Measurements from ENCODE around the gene LRRFIP1. TPM values are rescaled to one million over a fixed set of nuclear protein-coding genes. Genes with fewer than 3 reads are reported as not detected.

Gene LRRFIP1
- polyA plus RNA-seq, 1 donor from 2014 or later = 96.3 TPM

DNA sequence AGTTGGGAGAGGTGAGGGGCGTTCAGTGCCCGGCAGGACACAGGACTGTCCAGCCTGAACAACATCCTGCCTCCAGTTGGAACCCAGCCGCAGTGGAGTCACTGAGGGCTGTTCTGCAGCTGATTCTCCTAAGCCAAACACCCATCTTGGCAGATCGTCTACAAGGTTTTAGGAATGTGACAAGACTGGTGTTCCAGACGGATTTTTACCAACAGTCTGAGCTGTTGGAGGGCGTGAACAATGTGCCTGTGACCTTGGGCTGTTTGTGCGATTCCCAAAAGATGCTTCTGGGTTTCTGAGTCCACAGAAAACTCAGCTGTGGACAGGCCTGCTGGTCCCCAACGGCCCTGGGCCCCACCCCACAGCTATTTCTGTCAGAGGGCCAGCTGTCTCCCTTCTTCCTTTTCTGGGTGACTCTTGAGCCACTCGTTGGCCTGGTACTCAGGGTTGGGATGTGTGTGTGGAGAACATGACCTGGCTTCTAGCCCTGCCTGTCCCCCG, 5.7 kb downstream of the LRRFIP1 start:
- Histone ChIP-seq H4K20me1 (ENCODE audit: insufficient read depth) (no peaks in the 10 kb centered on the region), H3K36me3 (ENCODE audit: insufficient read depth, low read length) (peaks cover 12% of the 10 kb centered on the region), H3K4me2 (ENCODE audit: low read length) (no peak overlapping the region), H3K27me3 (ENCODE audit: insufficient read depth, low read depth, low read length) (no peaks in the 10 kb centered on the region), H2AFZ (ENCODE audit: low read depth, low read length) (no peak overlapping the region), H3K79me2 (replicated peaks; ENCODE audit: insufficient read depth, low read length) (peaks cover 50% of the 10 kb centered on the region), H3K9ac (ENCODE audit: low read length) (no peak overlapping the region), H3K9me2 (ENCODE audit: insufficient read depth, low read length) (no peaks in the 10 kb centered on the region), H3K9me3 (ENCODE audit: low read length) (peaks cover 9% of the 10 kb centered on the region), H3F3A (ENCODE audit: insufficient read depth, low read length, poor library complexity, severe bottlenecking) (no peaks in the 10 kb centered on the region), H3K27ac (ENCODE audit: low read length) (no peak overlapping the region), H3K4me3 (ENCODE audit: low read length) (no peak overlapping the region)
- no peak for TF ChIP-seq TAF1 (IDR thresholded peaks at IDR 0.05; ENCODE audit: low read depth)
- TF ChIP-seq SMC3 (conservative IDR thresholded peaks at IDR 0.05; ENCODE audit: poor library complexity) = no peak
- TF ChIP-seq, protein P1, sequence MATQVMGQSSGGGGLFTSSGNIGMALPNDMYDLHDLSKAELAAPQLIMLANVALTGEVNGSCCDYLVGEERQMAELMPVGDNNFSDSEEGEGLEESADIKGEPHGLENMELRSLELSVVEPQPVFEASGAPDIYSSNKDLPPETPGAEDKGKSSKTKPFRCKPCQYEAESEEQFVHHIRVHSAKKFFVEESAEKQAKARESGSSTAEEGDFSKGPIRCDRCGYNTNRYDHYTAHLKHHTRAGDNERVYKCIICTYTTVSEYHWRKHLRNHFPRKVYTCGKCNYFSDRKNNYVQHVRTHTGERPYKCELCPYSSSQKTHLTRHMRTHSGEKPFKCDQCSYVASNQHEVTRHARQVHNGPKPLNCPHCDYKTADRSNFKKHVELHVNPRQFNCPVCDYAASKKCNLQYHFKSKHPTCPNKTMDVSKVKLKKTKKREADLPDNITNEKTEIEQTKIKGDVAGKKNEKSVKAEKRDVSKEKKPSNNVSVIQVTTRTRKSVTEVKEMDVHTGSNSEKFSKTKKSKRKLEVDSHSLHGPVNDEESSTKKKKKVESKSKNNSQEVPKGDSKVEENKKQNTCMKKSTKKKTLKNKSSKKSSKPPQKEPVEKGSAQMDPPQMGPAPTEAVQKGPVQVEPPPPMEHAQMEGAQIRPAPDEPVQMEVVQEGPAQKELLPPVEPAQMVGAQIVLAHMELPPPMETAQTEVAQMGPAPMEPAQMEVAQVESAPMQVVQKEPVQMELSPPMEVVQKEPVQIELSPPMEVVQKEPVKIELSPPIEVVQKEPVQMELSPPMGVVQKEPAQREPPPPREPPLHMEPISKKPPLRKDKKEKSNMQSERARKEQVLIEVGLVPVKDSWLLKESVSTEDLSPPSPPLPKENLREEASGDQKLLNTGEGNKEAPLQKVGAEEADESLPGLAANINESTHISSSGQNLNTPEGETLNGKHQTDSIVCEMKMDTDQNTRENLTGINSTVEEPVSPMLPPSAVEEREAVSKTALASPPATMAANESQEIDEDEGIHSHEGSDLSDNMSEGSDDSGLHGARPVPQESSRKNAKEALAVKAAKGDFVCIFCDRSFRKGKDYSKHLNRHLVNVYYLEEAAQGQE (IDR thresholded peaks at IDR 0.05; ENCODE audit: borderline replicate concordance) = no peak
- no peak for TF ChIP-seq MXI1 (conservative IDR thresholded peaks at IDR 0.05; ENCODE audit: poor library complexity, severe bottlenecking)
- no peak for TF ChIP-seq EZH2 (IDR thresholded peaks at IDR 0.05; ENCODE audit: borderline replicate concordance, insufficient read depth, low read length, poor library complexity, severe bottlenecking)
- TF ChIP-seq RAD21 (conservative IDR thresholded peaks at IDR 0.05) = no peak
- TF ChIP-seq, protein P2, sequence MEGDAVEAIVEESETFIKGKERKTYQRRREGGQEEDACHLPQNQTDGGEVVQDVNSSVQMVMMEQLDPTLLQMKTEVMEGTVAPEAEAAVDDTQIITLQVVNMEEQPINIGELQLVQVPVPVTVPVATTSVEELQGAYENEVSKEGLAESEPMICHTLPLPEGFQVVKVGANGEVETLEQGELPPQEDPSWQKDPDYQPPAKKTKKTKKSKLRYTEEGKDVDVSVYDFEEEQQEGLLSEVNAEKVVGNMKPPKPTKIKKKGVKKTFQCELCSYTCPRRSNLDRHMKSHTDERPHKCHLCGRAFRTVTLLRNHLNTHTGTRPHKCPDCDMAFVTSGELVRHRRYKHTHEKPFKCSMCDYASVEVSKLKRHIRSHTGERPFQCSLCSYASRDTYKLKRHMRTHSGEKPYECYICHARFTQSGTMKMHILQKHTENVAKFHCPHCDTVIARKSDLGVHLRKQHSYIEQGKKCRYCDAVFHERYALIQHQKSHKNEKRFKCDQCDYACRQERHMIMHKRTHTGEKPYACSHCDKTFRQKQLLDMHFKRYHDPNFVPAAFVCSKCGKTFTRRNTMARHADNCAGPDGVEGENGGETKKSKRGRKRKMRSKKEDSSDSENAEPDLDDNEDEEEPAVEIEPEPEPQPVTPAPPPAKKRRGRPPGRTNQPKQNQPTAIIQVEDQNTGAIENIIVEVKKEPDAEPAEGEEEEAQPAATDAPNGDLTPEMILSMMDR (IDR thresholded peaks at IDR 0.05; ENCODE audit: poor library complexity, severe bottlenecking) = no peak
- no peak for TF ChIP-seq POLR2AphosphoS5 (IDR thresholded peaks at IDR 0.05)
- TF ChIP-seq EP300 (conservative IDR thresholded peaks at IDR 0.05; ENCODE audit: poor library complexity, severe bottlenecking) = no peak

DNA sequence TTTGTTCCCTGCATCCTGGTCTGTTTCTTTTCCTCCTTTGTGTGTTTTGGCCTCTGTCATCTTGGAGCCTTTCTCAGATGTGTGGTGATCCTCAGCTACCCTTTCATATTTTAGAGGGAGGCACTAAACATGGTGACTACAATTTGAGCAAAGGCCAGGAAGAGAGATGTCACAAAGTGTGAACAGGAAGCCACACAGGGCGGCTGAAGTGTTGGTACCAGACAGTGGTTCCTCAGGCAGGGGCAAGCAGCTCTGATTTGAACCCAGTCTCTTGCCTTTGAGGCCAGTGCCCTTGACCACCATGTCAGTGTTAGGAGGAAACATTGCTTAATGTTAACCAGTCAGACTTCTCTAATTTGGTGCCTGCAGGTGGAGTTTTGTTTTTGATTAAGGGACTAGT, 9.2 kb downstream of the LRRFIP1 start:
- Histone ChIP-seq H3K79me2 (replicated peaks; ENCODE audit: insufficient read depth, low read length) (peaks cover 35% of the 10 kb centered on the region), H2AFZ (ENCODE audit: low read depth, low read length) (no peak overlapping the region), H4K20me1 (ENCODE audit: insufficient read depth) (no peaks in the 10 kb centered on the region), H3K9ac (ENCODE audit: low read length) (no peak overlapping the region), H3K36me3 (ENCODE audit: insufficient read depth, low read length) (peaks cover 12% of the 10 kb centered on the region), H3K4me2 (ENCODE audit: low read length) (no peak overlapping the region), H3F3A (ENCODE audit: insufficient read depth, low read length, poor library complexity, severe bottlenecking) (no peaks in the 10 kb centered on the region), H3K27ac (ENCODE audit: low read length) (no peak overlapping the region), H3K27me3 (ENCODE audit: insufficient read depth, low read depth, low read length) (no peaks in the 10 kb centered on the region), H3K9me2 (ENCODE audit: insufficient read depth, low read length) (no peaks in the 10 kb centered on the region), H3K9me3 (ENCODE audit: low read length) (peaks cover 9% of the 10 kb centered on the region), H3K4me3 (ENCODE audit: low read length) (no peak overlapping the region)
- TF ChIP-seq EZH2 (IDR thresholded peaks at IDR 0.05; ENCODE audit: borderline replicate concordance, insufficient read depth, low read length, poor library complexity, severe bottlenecking) (no peak), MXI1 (conservative IDR thresholded peaks at IDR 0.05; ENCODE audit: poor library complexity, severe bottlenecking) (no peak), EP300 (conservative IDR thresholded peaks at IDR 0.05; ENCODE audit: poor library complexity, severe bottlenecking) (no peak), TAF1 (IDR thresholded peaks at IDR 0.05; ENCODE audit: low read depth) (no peak), RAD21 (conservative IDR thresholded peaks at IDR 0.05) (no peak)
- TF ChIP-seq, protein P1 (IDR thresholded peaks at IDR 0.05; ENCODE audit: borderline replicate concordance) = no peak
